ENCODE results near the gene PHB1.

PHB1 gene

GRCh38 chr17:49414622-49415350 lies at the start of gene PHB1:
TSS of gene PHB1 (minus strand) at chr17:49414882. CDS start at chr17:49413264, 1,618 bp downstream.
- peak; percentile 99 for DNase-seq (ENCODE audit: low read depth)

DNA sequence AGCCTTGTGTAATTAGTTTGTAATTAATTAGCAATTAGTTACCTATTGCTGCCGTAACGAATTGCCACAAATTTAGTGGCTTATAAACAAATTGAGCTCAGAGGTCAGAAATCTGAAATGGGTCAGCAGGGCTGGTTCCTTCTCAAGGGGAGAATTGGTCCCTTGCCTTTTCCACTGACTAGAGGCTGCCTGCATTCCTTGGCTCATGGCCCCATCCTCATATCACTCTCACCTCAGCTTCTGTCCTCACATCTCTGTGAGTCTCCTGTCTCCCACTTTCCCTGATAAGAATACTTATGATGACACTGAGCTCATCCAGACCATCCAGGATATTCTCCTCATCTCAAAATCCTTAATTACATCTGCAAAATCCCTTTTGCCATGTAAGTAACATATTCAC lies 49.4 kb upstream of the PHB1 start:
- no peak for DNase-seq (ENCODE audit: low read depth)

GRCh38 chr17:49461580-49461979 lies 46.9 kb upstream of the PHB1 start:
- no peak for DNase-seq (ENCODE audit: low read depth)

DNA sequence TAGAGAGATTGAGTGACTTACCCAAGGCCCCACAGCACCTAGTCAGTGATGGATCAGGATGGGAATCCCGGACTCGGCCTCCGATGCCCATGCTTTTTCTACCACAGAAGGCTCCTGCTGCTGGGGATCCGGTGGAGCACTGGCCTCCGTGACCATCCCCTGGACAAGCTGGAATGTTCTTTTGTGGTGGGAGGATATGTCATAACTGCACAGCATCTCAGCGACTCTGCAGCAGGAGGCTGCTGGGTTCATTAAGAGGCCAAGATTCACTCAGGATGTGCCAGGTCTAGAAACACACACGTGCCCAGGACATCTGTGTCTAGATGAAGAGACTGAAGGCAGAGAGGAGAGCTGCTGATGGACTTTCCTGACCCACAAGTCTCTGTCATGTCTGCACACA lies 45.7 kb upstream of the PHB1 start:
- DNase-seq (ENCODE audit: low read depth): no peak

GRCh38 chr17:49459401-49459984 lies 44.8 kb upstream of the PHB1 start:
- DNase-seq (ENCODE audit: low read depth): no peak

DNA sequence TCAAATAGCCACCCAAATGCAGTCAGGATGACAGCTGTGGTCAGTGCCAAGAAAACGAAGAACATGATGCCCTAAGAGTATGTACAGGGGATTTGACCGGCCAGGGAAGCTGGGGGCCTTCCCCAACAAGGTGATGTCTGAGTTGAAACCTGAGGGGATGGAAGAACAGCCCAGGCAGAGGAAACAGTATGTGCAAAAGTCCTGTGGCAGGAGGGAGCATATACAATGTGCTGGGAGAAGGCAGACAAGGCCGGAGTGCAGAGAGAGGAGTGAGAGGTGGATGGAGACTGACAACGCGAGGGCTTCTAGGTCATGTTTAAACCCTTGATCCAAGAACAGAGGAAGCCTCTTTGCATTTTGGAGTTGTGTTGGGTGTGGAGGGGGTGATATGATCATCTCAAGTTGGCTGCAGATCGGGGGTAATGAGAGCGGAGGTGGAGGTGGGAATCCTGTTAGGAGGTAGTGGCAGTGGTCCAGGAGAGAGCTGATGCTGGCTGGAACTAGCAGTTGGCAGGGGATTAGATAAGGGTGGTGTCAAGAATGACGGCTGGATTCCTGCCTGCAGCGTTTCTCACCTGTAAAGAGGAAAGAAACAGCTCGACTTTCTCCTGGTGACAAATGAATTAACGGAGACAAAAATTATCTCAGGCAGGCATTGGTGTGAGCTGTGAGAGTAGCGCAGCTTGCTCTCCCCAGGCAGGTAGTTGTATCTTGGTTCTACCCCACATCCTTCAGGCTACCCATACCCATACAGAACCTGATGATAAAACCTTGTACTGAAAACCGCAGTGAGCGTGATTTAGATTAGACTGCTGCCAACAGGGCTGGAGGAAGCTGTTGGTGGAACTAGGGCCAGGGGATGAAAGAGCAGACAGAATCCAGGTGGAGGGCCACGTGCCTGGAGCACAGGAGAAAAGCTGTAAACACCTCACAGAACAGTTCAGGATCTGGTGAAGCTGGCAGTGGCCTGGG lies 43.2 kb upstream of the PHB1 start:
- no peak for DNase-seq (ENCODE audit: low read depth)

DNA sequence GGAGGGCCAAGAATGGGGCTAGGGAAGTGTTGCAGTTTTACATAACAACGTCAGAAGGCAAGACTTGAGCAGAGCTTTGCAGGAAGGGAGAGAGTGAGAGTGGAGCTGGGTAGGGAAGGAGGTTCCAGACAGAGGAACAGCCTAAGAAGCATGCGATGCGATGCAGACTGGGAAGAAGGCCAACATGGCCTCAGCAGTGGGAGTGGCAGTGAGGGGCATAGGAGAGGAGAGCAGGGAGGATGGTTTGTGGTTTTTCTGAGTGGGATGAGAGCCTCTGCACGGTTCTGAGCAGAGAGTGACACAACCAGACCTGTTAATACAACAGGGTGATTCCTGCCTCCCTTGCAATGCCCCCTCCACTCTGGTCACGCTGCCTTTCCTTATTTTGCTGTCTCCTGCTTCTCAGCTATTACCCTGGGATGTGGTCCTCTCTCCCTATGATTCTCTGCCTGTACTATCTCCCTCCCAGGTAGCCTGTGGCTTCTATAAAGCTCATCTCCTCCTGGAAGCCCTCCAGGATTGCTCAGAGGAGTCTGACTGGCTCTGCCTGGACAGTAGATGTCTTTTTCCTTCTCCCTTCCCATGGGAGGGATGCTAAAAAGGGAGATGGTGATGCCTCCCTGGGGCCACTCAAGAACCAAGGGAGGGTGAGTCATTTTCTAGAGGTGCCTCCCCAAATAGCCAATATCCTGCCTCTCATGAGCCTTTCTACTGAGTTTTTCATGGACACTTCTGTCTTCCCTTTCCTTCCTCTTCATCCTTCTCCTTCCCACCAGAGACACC lies 41.7 kb upstream of the PHB1 start:
- DNase-seq (ENCODE audit: low read depth): peak; percentile 72

DNA sequence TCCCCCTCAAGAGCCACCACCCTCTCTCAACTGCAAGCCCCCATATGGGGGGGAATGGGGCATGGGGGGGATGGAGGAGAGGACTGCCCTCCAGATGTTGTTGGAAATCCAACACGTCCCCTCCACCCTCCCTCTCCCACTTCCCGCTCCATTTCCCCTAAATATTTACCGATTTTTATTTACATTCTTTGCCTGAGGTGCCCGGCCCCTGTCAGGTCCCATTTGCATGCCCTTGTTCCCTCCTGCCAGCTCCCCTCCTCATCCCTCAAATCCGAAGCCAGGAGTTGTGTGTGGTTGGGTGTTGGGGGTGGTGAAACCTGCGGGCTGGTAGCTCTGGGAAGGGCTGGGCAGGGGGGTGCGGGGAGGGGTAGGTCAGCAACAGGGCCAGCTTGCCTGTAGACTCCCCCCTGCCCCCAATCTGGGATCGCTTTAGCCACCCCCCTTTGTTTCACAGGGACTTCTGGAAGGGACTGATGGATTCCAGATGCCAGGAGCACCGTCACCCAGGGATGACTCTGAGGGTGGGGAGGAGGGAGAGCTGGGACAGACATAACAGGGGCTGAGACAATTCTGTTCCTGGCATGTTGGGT lies 40.7 kb upstream of the PHB1 start:
- DNase-seq (ENCODE audit: low read depth): no peak

- DNase-seq (ENCODE audit: low read depth): no peak
Measured at GRCh38 chr17:49454050-49454449, 39.4 kb upstream of the PHB1 start.

DNA sequence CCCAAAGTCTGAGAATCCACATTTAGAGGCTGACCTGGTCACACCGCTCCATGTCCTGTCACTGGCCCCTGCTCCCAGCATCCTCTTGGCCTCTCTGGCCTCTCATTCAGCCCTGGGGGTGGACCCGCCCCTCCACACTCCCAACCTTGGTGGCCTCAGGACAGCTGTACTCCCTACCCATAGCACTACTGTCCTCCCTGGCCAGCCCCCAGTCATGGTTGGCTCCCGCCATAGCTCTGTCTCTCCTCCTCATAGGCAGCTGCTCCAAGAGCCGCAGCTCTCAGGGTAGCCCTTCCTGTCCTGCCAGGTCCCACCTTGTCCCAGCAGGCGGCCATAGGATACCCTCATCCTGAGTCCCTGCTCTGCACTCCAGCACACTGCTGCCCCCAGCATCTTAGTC lies 38.0 kb upstream of the PHB1 start:
- DNase-seq (ENCODE audit: low read depth): no peak

- DNase-seq (ENCODE audit: low read depth): no peak
Measured at GRCh38 chr17:49452201-49452600, 37.5 kb upstream of the PHB1 start.

- DNase-seq (ENCODE audit: low read depth): peak; percentile 17
Measured at GRCh38 chr17:49450735-49451134, 36.1 kb upstream of the PHB1 start.

GRCh38 chr17:49450181-49450580 lies 35.5 kb upstream of the PHB1 start:
- no peak for DNase-seq (ENCODE audit: low read depth)

GRCh38 chr17:49447628-49448302 lies 33.1 kb upstream of the PHB1 start:
- no peak for DNase-seq (ENCODE audit: low read depth)

DNA sequence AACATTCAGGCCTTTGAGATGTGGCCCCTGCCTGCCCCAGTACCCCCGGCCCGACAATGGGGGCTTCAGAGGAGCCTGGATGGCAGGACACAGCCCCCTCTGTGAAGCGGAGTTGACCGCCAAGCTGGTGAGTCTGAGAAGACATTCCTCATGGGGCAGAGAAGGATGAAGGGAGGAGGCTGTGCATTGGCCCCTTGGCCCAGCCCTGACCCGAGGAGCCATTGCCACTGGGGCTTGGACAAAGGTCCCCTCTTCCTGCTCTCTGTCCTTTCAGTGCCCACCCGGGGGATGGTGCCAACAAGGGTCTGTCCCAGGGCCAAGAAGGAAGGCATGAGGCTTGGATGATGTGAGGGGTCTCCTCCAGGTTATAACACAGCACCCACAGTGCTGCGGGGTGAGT lies 30.9 kb upstream of the PHB1 start:
- DNase-seq (ENCODE audit: low read depth): no peak

GRCh38 chr17:49444384-49444783 lies 29.7 kb upstream of the PHB1 start:
- DNase-seq (ENCODE audit: low read depth): no peak

GRCh38 chr17:49443862-49444261 lies 29.2 kb upstream of the PHB1 start:
- peak; percentile 35 for DNase-seq (ENCODE audit: low read depth)

DNA sequence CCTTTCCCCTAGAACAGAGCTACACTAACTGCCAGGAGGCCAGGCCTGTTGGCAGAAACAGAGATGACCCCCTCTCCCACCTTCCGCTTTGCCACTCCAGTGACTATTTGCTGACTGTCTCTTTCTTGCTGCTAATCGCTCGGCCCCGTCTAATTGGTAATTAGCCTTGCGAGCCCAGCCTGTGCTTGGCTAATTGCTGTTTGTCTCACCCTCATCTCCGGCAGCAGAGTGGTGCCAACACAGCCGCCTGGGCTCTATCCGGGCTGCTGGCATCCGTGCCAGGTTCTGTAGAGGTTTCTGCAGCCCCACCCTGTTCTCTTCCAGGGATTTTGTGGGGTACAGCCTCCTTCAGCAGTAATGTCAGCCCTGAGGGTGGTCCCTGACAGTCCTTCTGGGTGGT lies 27.4 kb upstream of the PHB1 start:
- DNase-seq (ENCODE audit: low read depth): no peak

DNA sequence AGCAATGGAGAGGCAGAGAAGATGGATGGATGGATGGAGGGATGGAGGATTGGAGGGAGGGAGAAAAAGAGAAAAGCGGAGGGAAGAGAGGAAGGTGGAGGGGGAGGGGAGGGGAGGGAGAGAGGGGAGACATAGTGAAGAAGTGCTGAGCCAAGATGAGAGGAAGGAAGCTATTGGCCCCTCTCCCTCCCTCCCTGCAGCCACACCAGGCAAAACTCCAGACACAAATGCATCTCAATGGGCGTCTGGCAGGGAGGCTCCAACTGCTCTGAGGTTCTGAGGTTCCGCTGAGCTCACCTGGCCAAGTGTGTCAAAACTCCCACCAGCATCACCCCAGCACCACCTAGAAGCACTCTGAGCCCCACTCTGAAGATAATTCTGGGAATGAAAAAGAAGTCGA lies 26.9 kb upstream of the PHB1 start:
- DNase-seq (ENCODE audit: low read depth): no peak

- DNase-seq (ENCODE audit: low read depth): no peak
Measured at GRCh38 chr17:49440581-49440980, 25.9 kb upstream of the PHB1 start.
